ENCODE results near the gene GRIK5. TPM values are rescaled to one million over a fixed set of nuclear protein-coding genes. Genes with fewer than 3 reads are reported as not detected.

GRIK5 gene
- total RNA-seq, 6 experiments from 2014 or later, result 0.15 to 0.42 (median 0.17) TPM; not detected in 2

GRCh38 chr19:42067315-42067888 lies 2.6 kb downstream of the GRIK5 start:
- no peak for TF ChIP-seq POLR2A (IDR thresholded peaks at IDR 0.05)
- no peak for TF ChIP-seq CTCF (IDR thresholded peaks at IDR 0.05)
- no peak for ATAC-seq
- no peaks in the 10 kb centered on the region for H3K4me1 ChIP-seq
- DNase-seq, result no peak
- WGBS (ENCODE audit: insufficient coverage, low coverage, low lambda C conversion rate, missing lambda C conversion rate), result 37% methylated on average over 5 of the region's 6 CpGs
- no peaks in the 10 kb centered on the region for H3K36me3 ChIP-seq
- no peaks in the 10 kb centered on the region for H3K9me3 ChIP-seq
- H3K27me3 ChIP-seq, result no peaks in the 10 kb centered on the region
- H3K27ac ChIP-seq, result no peak overlapping the region
- intact Hi-C loops (cut with DNase I), result no loop called here
- H3K4me3 ChIP-seq, result no peak overlapping the region

DNA sequence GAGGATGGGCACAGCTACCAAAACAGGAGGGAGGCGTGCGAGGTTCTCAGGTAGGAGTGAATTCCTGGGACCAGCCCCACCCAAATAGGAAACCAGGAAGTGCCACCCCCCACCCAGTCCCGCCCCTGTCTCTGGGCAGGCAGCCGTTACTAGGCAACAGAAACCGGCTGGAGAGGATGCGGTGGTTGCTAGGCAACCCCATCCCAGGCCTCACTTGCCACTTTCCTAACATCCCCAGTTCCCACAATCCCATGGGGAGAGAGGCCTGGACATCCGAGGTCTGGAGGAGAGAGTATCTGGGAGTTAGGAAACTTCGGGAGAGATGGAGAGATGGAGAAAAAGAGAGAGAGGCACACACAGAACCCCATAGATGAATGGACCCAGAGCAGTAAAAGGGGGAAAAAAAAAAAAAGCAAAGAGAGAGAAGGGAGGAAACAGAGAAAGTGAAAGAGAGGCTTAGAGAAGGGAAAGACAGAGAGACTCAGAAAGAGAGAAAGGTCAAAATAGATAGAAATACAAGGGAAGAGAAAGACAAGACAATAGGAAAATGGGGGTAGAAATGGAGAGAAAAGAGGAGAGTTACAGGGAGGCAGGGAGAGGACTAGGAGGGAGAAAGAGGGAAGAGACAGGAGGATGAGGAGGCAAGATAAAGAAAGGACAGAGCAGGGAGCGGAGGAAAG lies 3.8 kb downstream of the GRIK5 start:
- H3K4me3 ChIP-seq, result no peak overlapping the region
- TF ChIP-seq POLR2A (IDR thresholded peaks at IDR 0.05), result no peak
- no peak for TF ChIP-seq CTCF (IDR thresholded peaks at IDR 0.05)
- intact Hi-C loops (cut with DNase I), result no loop called here
- H3K36me3 ChIP-seq, result no peaks in the 10 kb centered on the region
- DNase-seq (no peak), ATAC-seq (no peak)
- no peak overlapping the region for H3K27ac ChIP-seq
- no peaks in the 10 kb centered on the region for H3K9me3 ChIP-seq
- no peaks in the 10 kb centered on the region for H3K4me1 ChIP-seq
- H3K27me3 ChIP-seq, result no peaks in the 10 kb centered on the region
- 35% methylated on average over 6 of the region's 9 CpGs for WGBS (ENCODE audit: insufficient coverage, low coverage, low lambda C conversion rate, missing lambda C conversion rate)

DNA sequence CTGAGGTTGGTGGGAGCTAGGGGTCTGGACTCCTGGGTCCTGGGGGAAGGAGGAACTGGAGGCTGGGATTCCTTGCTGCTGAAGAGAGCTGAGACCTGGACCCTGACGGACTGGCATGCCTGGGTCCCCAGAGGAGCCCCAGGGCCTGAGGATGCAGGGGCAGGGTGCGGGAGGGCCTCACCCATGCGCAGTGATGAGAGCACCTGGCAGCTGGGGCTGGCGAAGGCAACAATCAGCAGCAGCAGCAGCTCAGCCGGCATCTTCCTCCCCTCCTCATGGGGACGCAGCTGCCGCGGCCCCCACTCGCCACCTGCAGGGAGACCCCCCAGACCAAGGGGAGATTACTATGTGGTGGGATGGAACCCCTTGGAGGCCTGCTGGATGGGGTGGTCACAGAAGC lies 4.5 kb downstream of the GRIK5 start:
- no peak for TF ChIP-seq CTCF (IDR thresholded peaks at IDR 0.05)
- no peak for TF ChIP-seq POLR2A (IDR thresholded peaks at IDR 0.05)
- Histone ChIP-seq H3K4me3 (no peak overlapping the region), H3K4me1 (no peaks in the 10 kb centered on the region), H3K27me3 (no peaks in the 10 kb centered on the region), H3K27ac (no peak overlapping the region), H3K9me3 (no peaks in the 10 kb centered on the region), H3K36me3 (no peaks in the 10 kb centered on the region)
- WGBS (ENCODE audit: insufficient coverage, low coverage, low lambda C conversion rate, missing lambda C conversion rate), result no CpG with 5 or more reads among the region's 9 CpGs
- ATAC-seq (no peak), DNase-seq (no peak)
- intact Hi-C loops (cut with DNase I), result no loop called here

GRCh38 chr19:42065051-42065450 lies 5.0 kb downstream of the GRIK5 start:
- no CpG with 5 or more reads among the region's 13 CpGs for WGBS (ENCODE audit: insufficient coverage, low coverage, low lambda C conversion rate, missing lambda C conversion rate)
- Histone ChIP-seq H3K4me1 (no peaks in the 10 kb centered on the region), H3K36me3 (no peaks in the 10 kb centered on the region), H3K9me3 (no peaks in the 10 kb centered on the region), H3K27ac (no peak overlapping the region), H3K27me3 (no peaks in the 10 kb centered on the region), H3K4me3 (no peak overlapping the region)
- TF ChIP-seq POLR2A (IDR thresholded peaks at IDR 0.05) (no peak), CTCF (IDR thresholded peaks at IDR 0.05) (no peak)
- intact Hi-C loops (cut with DNase I), result no loop called here
- no peak for ATAC-seq
- peak in 1 of 3 donors; percentile 18 for DNase-seq

Measured in right lobe of liver (tissue), 6 donors.